GM12872 (cell line): Measurements from ENCODE around the gene KATNIP.

Experiments
- CTCF ChIP-seq: IDR thresholded peaks from 3 replicates; pipeline ENCODE4 v1.5.1; 2011; ENCODE audit warnings: low read depth, mild to moderate bottlenecking, low read length, moderate library complexity; ENCODE audit not compliant: insufficient read depth

The KATNIP gene

GRCh38 chr16:27585200-27585599, 35.3 kb downstream of the KATNIP start:
- no peak for TF ChIP-seq CTCF

GRCh38 chr16:27586711-27587110, 36.8 kb downstream of the KATNIP start:
- TF ChIP-seq CTCF: no peak

GRCh38 chr16:27588057-27588456, 38.1 kb downstream of the KATNIP start:
- no peak for TF ChIP-seq CTCF

- TF ChIP-seq CTCF: no peak
Measured at GRCh38 chr16:27591837-27592236, 41.9 kb downstream of the KATNIP start.

GRCh38 chr16:27595475-27595874, 45.5 kb downstream of the KATNIP start:
- TF ChIP-seq CTCF: no peak

GRCh38 chr16:27595993-27596392, 46.0 kb downstream of the KATNIP start:
- TF ChIP-seq CTCF: no peak

- TF ChIP-seq CTCF: no peak
Measured at GRCh38 chr16:27596411-27596810, 46.5 kb downstream of the KATNIP start.

GRCh38 chr16:27597361-27597760, 47.4 kb downstream of the KATNIP start:
- TF ChIP-seq CTCF: no peak
